ENCODE data around the gene KRT26. TPM values are rescaled to one million over a fixed set of nuclear protein-coding genes. Genes with fewer than 3 reads are reported as not detected.
A peak's percentile ranks its signal among the peaks of the same experiment; 100 is the strongest.

The KRT26 gene
- total RNA-seq, 1 experiment from 2014 or later = not detected

DNA sequence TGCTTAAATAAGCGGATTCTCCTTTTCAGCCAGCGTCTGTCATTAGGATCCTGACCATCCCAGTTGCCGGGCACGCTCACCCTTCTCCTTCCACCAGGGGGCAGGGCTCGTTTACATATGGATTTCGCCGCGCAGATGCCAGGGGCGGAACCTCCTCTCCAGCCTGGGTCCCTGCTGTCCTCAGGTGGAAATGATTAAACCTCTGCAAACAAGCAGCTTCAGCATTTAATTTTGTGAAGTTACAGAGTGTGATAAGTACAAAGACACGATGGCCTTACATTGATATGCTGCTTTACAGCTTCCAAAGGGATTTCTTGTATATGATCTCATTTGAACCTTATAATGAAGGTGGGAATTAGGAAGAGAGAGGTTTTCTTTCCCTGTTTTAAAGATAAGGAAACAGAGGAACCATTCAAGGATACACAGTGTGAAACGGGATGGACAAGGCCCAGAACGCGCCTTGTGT, 31.6 kb upstream of the KRT26 start:
- Mint-ChIP-seq H3K4me1 (ENCODE audit: insufficient read depth, unreplicated experiment) (no peaks in the 10 kb centered on the region), H3K9me3 (ENCODE audit: unreplicated experiment) (peaks cover 7% of the 10 kb centered on the region), H3K36me3 (ENCODE audit: insufficient read depth, unreplicated experiment) (no peaks in the 10 kb centered on the region), H3K4me3 (ENCODE audit: unreplicated experiment) (no peak overlapping the region), H3K27ac (ENCODE audit: low read depth, unreplicated experiment) (no peak overlapping the region), H3K27me3 (ENCODE audit: insufficient read depth, unreplicated experiment) (no peaks in the 10 kb centered on the region)
- POLR2A ChIA-PET = interaction anchor here (0.6 to 1.8 kb wide), 9 partner anchors 15 to 178 kb away, joined by 3 to 8 read pairs (median 3); no protein-coding TSS in a partner anchor
- TF ChIP-seq, protein P1, sequence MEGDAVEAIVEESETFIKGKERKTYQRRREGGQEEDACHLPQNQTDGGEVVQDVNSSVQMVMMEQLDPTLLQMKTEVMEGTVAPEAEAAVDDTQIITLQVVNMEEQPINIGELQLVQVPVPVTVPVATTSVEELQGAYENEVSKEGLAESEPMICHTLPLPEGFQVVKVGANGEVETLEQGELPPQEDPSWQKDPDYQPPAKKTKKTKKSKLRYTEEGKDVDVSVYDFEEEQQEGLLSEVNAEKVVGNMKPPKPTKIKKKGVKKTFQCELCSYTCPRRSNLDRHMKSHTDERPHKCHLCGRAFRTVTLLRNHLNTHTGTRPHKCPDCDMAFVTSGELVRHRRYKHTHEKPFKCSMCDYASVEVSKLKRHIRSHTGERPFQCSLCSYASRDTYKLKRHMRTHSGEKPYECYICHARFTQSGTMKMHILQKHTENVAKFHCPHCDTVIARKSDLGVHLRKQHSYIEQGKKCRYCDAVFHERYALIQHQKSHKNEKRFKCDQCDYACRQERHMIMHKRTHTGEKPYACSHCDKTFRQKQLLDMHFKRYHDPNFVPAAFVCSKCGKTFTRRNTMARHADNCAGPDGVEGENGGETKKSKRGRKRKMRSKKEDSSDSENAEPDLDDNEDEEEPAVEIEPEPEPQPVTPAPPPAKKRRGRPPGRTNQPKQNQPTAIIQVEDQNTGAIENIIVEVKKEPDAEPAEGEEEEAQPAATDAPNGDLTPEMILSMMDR (IDR thresholded peaks at IDR 0.05; ENCODE audit: unreplicated experiment) = peak; percentile 86
- no TSS peak for BruUV-seq (replicated peaks)
- intact Hi-C loops (cut with micrococcal nuclease) = loop anchor here (1.0 to 5.0 kb wide), 7 partner anchors 54 to 863 kb away; no protein-coding TSS in a partner anchor
- CTCF ChIA-PET = interaction anchor here (0.5 to 2.8 kb wide), 16 partner anchors 24 to 865 kb away, joined by 3 to 16 read pairs (median 4); no protein-coding TSS in a partner anchor
- DNase-seq (ENCODE audit: unreplicated experiment) = peak; percentile 84

DNA sequence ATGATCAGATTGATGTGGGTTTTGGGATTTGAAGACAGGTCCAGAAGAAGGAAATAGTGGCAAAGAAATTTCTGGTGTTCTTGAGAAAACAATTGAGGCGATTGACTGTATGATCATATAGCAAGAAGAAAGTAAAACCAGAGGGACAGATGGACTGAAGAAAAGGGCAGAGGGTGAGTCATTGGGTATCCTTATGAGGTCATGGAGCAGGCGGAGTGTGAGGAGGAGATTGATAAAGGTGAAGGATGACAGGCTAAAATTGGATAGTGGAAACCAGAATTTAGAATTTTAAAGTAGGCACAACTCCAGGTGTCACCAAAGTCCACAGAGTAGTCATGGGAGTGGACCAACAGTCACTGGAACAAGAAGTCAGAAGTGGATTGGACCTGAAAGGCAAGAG, 29.2 kb upstream of the KRT26 start:
- BruUV-seq (replicated peaks) = no TSS peak
- Mint-ChIP-seq H3K27ac (ENCODE audit: low read depth, unreplicated experiment) (no peak overlapping the region), H3K4me1 (ENCODE audit: insufficient read depth, unreplicated experiment) (no peaks in the 10 kb centered on the region), H3K4me3 (ENCODE audit: unreplicated experiment) (no peak overlapping the region), H3K27me3 (ENCODE audit: insufficient read depth, unreplicated experiment) (peaks cover 5% of the 10 kb centered on the region), H3K9me3 (ENCODE audit: unreplicated experiment) (peaks cover 7% of the 10 kb centered on the region), H3K36me3 (ENCODE audit: insufficient read depth, unreplicated experiment) (no peaks in the 10 kb centered on the region)
- POLR2A ChIA-PET = no interaction called here
- CTCF ChIA-PET = interaction anchor here (0.7 to 0.9 kb wide), 2 partner anchors 10 to 749 kb away, joined by 3 read pairs; no protein-coding TSS in a partner anchor
- intact Hi-C loops (cut with micrococcal nuclease) = loop anchor here (5.0 kb wide), 1 partner anchor 746 kb away; no protein-coding TSS in a partner anchor
- TF ChIP-seq, protein P1 (IDR thresholded peaks at IDR 0.05; ENCODE audit: unreplicated experiment) = no peak
- no peak for DNase-seq (ENCODE audit: unreplicated experiment)

DNA sequence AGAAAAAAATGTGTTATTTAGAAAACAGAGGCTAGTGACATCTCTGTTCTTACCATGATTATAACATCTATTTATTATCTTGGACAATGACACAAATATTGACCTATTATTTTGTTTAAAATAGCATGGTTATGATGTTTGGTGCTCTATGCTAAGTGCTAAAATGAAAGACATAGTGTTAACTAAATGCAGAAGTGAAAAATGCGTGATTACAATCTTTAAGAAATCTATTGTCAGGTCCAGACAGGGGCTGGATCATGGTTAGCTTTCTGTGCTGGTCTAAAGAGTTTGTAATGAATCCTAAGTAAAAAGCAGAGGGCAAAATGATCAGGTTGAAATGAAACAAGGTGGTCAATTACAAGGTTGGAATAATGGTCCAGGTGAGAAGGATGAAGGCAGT, 28.4 kb upstream of the KRT26 start:
- TF ChIP-seq, protein P1 (IDR thresholded peaks at IDR 0.05; ENCODE audit: unreplicated experiment) = no peak
- DNase-seq (ENCODE audit: unreplicated experiment) = no peak
- Mint-ChIP-seq H3K36me3 (ENCODE audit: insufficient read depth, unreplicated experiment) (no peaks in the 10 kb centered on the region), H3K9me3 (ENCODE audit: unreplicated experiment) (peaks cover 6% of the 10 kb centered on the region), H3K4me3 (ENCODE audit: unreplicated experiment) (no peak overlapping the region), H3K27ac (ENCODE audit: low read depth, unreplicated experiment) (no peak overlapping the region), H3K4me1 (ENCODE audit: insufficient read depth, unreplicated experiment) (no peaks in the 10 kb centered on the region), H3K27me3 (ENCODE audit: insufficient read depth, unreplicated experiment) (peaks cover 12% of the 10 kb centered on the region)
- ChIA-PET POLR2A (no interaction called here), CTCF (interaction anchor here (0.6 kb wide), 1 partner anchor 484 kb away, joined by 3 read pairs; no protein-coding TSS in a partner anchor)
- intact Hi-C loops (cut with micrococcal nuclease) = loop anchor here (5.0 kb wide), 1 partner anchor 747 kb away; no protein-coding TSS in a partner anchor
- BruUV-seq (replicated peaks) = no TSS peak

DNA sequence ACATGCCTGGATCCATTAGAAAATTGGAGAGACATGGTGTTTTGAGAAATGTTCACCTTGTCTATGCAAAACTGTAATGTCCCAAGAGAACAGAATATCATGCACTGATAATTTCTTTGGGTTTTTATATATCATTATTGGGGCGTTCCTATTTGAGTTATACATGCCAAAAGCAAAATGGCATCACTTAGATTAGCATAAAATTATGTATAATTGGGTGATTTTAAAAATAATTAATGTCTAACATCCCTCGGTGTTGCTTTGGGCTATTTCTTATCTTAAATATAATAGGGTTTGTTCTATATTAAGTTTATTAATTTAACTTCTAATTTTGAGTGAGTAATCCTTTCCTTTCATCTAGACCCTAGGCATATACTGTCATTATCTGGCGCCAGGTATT, 27.9 kb upstream of the KRT26 start, which contains the start of gene KRT28:
Gene KRT28 (minus strand): TSS at position 101 of the 400 bp plus-strand sequence. CDS start 66 bp downstream, at position 35.
- Mint-ChIP-seq H3K9me3 (ENCODE audit: unreplicated experiment) (peaks cover under 1% of the 10 kb centered on the region), H3K36me3 (ENCODE audit: insufficient read depth, unreplicated experiment) (no peaks in the 10 kb centered on the region), H3K27me3 (ENCODE audit: insufficient read depth, unreplicated experiment) (peaks cover 15% of the 10 kb centered on the region), H3K4me1 (ENCODE audit: insufficient read depth, unreplicated experiment) (no peaks in the 10 kb centered on the region), H3K27ac (ENCODE audit: low read depth, unreplicated experiment) (no peak within 1 kb of the TSS), H3K4me3 (ENCODE audit: unreplicated experiment) (no peak within 1 kb of the TSS)
- intact Hi-C loops (cut with micrococcal nuclease) = loop anchor here (5.0 kb wide), 1 partner anchor 747 kb away; no protein-coding TSS in a partner anchor
- POLR2A ChIA-PET = no interaction called here
- CTCF ChIA-PET = interaction anchor here (0.5 kb wide), 1 partner anchor 185 kb away, joined by 4 read pairs; no protein-coding TSS in a partner anchor
- TF ChIP-seq, protein P1 (IDR thresholded peaks at IDR 0.05; ENCODE audit: unreplicated experiment) = no peak
- no peak for DNase-seq (ENCODE audit: unreplicated experiment)
- no TSS peak for BruUV-seq (replicated peaks)

Measured in MCF 10A (cell line).